NCI-H510A (cell line): ENCODE measurements around the gene WLS.
A peak's percentile ranks its signal among the peaks of the same experiment; 100 is the strongest.

Source experiments
- DNase-seq: peaks from one replicate; lab custom pipeline; 2025; lab: John Stamatoyannopoulos, UW

WLS gene

DNA sequence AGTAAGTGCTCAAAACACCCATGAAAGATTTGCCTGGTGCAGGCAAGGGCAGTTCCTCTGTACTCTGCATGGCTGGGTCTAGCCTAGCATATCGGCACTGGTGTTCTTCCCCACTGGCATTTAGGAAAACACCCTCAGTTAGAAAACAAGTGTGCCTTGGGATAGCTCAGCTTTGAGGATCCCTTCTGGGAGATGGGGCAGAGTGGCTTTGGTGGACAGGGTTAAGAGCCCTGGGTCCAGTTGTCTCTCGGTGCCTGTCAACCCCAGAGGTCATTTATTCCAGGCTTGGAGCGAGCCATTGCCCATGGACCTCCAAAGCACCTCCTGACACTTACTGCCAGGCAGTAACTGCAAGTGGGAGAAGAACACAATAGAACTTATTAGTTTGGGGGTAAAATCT is 101.1 kb downstream of the WLS start:
- no peak for DNase-seq

DNA sequence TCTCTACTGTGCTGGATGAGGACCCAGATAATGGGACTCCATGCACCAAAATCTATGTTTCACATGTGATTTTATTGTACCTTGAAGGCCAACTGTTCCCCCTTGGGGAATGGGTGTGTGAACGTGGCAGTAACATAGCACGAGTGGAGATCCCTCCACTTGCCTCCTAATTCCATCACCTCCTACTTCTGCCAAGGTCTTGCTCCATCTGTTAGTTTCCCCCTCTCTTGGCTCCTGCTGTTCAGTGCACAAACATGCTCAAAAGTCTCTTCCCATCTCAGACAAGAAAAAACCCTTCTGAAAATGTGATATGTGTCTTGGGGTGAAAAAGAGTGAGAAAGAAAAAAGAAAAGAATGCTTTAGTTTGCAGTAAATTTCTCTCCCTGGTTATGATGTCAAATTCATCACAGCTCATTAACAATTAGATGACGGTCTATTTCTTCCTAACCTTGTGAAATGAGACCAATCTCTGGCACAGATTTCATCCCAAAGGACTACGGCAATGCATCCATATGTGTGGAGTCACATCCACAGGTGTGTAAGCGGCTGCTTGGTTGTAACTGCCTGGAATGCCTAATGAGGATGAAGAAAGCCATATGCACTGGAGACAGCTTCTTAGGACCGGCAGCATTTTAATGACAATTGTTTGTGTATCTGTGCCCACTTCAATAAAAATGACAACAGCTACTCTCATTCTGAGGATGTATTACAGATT is 102.6 kb downstream of the WLS start:
- no peak for DNase-seq

DNA sequence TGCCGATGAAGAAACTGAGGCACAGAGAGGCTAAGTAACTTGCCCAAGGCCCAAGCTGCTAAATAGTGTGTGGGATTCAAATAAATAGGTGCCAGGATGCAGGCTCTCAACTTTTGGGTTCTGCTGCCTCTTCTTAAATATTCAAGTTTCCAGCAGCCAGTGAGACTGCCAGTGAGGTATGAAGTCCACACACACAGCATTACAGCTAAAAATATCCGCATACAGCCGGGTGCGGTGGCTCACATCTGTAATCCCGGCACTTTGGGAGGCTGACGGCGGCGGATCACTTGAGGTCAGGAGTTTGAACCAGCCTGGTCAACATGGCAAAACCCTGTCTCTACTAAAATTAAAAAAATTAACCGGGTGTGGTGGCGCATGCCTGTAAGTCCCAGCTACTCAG is 103.5 kb downstream of the WLS start:
- DNase-seq = no peak

DNA sequence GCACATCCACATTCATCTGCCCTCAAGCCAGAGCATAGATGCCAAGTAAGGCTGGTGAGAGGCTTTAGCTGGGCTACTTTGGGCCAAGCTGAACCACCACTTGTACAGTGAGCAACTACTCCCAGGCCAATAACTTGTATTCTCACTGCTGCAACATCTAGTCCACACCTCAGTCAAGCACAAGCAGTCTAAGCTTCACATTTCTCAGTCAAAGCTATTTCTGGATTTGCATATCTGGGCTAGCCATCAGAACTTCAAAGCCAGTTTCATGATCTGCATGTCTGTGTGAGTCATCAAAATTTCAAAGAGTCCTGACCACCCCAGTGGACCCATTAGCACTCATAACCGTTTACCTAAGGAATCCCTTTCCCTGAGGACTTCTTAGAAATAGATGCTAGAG is 104.2 kb downstream of the WLS start:
- DNase-seq = no peak

DNA sequence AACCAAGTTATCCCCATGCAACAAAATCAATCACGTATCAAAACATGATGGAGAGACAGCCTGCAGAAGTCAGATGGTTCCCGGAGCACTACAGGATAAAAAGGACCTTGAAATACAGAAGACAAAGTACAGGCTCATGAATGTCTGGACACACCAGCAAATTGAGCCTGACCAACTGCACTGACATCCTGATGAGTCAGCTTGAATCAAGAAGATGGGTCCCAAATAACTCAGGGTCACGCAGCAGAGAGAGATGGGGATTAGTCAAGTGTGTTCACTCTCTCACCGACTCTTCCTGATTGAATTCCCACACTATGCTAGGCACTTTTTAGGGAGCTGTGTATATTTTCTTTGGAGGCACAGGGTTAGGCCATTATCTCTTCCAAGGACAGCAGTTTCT is 110.8 kb downstream of the WLS start:
- DNase-seq = no peak

DNA sequence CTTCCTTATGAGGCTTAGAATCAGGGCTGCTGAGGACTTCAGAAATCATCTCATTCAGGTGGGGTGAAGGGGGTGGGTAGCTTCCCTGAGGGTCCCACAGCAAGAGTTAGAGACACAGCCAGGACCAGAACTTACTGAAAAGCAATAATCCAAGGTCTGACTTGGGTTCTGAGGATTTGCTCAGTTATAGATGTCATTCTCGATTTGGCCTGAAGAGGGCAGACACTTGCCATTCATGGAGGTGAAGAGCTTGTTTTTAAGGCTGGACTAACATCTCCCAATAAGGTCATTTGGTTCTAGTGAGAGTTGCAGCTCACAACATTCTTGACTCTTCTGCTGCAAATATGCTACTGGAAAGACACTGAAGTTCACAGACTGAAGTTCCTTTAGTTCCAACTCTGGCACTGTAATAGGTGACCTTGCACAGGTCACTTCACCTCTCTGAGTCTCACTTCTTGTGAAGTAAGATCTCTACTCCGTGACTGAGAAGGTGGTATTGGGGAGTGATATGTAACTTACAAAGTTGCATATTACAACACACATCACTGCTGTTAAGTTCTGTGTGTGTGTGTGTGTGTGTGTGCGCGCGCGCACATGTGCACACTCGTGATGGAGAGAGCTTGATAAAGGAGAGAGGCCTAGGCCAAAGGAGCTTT is 112.1 kb downstream of the WLS start:
- peak; percentile 37 for DNase-seq

DNA sequence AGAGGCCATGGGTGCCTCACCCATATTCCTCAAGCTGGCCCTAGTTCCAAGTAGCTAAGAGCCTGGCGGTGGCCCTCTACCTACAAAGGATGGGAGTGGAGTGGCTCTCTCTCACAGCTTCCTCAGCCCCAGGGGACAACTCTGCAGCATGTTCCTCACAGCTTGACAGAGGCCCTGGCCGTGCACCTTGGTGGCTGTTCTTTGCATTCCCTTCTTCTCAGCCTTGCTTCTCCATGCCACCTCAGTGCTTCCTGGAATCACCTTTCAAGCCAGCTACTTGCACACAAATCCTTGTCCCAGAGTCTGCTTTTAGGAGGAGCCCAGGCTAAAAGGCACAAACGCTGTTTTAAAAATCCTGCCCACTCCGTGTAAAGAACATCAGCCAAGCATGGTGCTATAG is 112.9 kb downstream of the WLS start:
- DNase-seq = no peak

DNA sequence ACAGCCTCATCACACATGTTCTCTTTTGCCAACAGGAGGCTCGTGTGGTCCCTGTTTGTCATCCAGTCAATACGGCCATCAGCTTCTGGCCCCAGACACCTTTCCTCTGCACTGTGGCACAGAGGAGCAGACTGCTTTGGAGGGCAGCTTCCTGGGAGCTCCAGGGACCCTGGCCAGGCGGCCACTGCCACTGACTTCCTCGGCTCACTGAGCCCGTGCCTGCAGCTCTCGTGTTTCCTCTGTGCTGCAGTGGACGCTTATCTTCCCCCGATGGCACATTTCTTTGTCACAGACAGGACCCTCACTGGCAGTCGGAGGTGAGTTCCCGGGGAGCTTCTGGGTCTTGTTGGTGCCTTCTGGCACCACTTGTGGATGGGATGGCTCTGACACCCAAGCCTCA is 114.9 kb downstream of the WLS start:
- DNase-seq = no peak

DNA sequence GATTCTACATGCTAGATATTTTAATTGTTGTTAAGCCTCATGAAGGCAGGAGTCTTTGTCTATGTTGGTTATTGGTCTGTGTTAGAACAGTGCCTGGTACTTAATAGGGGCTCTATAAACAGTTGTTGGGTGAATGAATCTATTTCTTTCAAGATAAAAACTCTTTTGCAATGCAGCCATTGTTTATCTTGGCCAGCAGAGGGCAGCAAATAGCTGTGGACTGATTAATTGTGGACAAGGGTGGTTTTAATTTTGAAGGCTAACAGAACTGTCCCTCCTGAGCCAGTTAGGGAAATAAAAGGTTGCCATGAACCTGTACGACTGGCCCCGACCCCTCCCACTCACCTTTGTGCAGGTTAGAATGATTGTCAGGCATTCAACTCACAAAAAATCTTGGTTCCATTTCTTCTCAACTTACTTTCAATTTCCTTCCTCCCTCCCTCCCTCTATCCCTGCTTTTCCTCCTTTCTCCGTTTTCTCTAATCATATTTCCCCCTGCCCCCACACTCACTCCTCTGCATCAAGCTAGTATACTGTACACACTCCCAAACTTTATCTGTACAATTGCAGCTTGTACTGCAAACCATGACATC is 115.6 kb downstream of the WLS start:
- DNase-seq = peak; percentile 5

DNA sequence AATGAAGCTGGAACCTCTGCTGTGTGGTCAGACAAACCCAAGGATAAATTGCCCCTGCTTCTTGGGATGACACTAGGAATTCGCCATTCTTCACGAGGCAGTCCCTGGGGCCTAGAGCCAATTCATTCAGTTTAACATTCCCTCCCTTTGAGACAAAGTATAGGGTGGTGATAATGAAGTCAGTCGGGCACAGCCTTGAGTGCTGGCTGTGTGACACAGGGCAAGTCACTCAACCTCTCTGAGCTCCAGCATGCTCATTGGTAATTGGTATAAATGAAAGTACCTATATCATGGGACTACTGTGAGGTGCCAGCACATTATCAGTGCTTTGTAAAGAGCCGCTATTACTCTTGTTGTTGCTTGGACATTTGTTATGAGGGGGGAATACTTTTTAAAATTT is 117.0 kb downstream of the WLS start:
- DNase-seq = no peak

DNA sequence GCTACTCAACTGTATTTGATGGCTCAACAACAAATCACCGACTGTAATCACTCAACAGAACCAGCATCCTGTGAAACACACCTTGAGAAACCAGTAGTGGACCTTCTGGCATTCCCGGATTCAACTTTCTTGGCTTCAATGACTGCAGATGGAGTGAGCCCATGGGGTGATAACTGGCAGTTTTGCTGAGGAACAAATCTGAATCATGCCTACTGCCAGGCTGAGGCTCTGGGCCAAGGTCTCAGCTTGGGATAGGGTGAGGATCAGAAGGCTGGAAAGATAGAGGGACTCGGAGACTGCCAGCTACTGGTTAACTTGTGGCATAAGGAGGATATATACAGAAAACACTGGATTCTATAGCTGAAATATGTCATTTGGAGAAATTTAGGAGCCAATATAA is 118.4 kb downstream of the WLS start:
- no peak for DNase-seq

DNA sequence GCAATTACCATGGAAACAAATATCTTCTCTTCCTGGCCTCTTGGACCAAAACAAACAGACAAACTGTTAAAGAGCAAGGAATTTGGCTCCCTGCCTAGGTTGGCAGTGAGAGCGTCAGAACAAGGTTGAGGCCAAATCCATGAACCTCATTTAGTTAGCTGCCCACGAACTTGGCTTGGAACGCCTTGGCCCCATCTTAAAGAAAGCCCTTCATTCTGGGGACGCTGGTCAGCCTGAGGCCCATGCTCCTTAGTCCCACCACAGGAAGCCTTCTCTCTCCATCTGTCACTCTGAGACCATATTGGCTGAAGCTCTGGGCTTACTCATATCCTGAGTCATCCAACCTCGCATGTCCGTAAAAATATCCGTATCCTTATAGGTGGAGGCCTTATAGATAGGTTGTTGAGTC is 119.5 kb downstream of the WLS start:
- DNase-seq = no peak

DNA sequence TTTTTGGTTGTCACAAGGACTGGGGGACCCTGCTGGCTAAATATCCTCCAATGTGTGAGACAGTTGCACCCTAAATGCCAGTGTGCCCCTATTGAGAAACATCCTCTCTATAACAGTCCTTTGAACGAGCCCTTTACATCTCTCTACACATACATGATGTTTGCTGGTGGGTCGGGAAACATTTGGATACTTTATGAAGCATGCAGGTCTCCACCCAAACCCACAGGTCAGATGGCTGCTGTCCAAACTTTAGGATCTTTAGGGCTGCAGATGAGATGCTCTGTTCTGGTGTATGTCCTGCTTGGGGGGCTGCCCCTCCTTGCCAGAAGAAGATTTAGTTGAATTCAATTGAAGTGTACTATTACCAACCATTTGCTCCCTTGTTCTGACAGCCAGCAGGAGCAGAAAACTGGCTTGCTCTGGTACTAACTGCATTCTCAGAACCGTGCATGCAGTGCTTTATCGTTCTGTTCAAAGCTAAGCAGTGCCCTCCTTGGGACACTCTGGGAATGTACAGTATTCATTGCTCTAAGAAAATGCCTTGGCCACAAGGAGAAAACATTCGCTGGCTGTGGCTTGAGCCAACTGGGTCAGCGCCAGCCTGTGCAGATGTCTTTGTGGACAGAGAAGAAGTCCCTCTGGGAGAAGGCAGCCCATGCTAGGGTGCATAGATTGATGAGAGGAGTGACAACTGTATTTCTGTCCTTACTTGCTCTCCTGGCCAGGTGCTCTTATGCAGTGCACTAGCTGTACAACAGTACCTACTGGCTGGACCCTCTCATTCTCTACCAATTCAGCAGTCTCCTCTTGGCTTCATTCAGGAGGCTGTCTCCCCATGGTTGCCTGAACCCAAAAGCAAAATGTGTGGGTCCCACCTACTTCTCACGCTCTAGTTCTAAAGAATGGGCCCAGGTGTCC is 120.5 kb downstream of the WLS start:
- no peak for DNase-seq

DNA sequence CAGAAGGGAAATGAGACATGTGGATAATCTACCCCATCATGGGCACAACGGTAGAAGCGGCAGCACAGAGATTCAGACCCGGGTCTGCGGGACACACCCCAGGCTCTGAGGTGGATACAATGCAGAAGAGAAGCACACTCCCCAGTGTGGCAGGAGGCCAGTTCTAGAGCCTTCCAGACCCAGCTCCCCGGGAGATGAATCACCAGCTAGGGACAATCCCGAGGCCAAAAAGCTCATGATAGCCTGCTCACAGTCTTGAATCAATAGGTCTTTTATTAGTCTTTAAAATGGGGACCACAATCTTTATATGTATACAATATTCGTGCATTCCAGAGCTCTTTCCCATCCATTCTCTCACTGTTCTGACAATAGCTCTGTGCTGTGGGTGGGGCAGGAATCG is 124.6 kb downstream of the WLS start:
- no peak for DNase-seq

DNA sequence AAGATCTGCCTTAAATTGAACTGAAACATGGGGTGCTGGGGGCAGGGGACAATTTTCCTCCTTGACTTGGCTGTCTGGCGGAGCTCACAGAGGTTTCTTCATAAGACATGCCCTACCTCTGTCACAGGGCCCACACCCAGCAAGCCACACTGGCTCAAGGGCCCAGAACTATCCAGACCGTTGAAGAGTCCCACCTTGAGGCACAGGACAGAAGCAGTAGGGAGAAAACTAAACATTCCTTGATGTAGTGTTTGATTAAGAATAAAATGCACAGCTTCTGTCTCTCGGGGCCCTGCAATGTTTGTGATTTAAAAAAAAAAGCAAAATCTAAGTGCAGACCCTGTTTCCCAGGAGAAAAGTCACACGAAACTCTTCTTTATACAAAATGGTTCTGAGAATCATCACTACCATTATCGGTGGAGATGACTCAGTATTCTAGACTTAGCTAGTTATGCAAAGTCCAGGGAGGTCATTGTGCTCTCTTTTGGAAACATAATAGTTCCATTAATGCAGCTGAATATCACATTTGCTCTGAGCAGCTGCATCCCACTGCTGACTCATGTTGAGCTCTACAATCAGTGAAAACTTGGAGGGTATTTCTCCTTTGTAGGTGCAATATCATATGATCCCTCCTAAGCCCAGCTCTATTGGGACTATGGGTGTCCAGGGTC is 128.3 kb downstream of the WLS start:
- no peak for DNase-seq

DNA sequence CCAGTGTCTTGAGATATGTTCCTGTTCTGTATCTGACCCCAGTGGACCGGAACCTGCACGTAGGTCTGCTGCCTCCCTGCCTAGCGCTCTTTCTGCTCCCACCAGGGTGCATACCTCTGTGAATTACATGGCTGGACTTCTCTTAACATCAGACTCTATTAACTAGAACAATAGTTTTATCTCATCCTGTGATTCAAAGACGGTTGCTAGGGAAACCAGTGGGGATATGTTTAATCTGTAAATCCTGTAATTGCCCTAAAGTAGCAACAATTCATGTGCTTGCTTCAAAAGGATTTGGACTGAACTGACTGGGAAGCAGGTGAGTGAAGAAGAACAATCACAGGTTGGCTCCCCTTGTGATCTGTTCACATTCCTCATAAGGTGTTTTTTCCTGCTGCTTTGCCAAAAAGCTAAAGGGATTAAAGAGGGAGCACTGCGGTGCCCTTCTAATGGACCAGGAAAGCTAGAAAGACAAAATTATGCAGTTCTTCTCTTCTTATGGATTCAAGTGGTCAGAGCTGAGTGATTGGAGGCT is 129.2 kb downstream of the WLS start:
- no peak for DNase-seq

DNA sequence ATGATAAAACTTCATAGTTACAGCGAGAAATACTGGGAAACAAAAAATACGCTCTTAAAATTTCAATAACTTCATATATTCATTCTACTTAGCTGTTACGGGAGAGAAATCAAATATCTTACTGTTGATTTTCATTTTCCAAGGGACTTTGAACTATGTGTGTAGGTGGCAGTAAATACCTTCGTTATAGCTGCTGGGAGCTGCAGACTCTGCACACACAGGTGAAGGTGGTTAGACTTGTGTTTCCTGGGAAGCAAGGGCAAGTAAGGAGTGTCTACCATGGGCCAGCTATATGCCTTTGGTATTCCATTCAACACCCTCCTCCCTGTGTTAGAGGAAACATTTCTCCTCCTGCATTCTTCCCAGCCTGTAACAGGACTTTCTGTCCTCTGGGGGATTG is 130.5 kb downstream of the WLS start:
- no peak for DNase-seq

DNA sequence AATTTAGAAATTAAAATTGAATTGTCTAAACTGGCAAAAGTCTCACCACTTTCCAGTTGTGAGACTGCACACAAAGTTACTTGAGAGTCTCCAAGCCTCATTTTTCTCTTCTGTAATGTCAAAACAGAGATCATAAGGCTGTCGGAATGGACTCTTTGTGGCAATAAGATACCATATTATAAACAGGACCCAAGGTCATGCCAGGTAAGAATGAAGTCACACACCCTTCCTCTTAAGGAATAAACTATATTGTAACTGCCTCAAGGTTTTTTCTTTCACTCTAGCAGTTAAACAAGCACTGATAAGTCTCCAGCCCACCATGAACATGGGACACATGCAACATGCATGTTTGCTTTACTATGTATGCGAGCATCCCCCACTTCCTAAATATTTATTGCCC is 131.8 kb downstream of the WLS start:
- no peak for DNase-seq

DNA sequence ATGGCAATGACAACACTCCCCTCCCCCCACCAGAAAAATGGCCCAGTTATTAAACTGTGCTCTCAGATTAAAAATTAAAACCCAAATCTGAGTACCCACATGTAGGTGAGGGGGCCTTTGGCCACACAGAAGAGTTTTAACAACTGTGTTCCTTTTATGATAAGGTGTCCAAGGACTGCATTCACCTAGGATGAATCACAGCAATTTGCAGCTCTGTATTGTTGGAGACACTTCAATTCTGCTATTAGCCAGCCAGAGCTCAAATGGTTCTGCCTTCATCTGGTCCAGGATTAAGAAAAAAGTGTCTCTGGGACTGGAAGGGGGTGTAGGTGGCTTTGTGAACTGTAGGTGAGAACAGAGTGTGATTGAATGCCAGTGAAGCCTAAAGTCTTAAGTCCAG is 138.6 kb downstream of the WLS start:
- no peak for DNase-seq

DNA sequence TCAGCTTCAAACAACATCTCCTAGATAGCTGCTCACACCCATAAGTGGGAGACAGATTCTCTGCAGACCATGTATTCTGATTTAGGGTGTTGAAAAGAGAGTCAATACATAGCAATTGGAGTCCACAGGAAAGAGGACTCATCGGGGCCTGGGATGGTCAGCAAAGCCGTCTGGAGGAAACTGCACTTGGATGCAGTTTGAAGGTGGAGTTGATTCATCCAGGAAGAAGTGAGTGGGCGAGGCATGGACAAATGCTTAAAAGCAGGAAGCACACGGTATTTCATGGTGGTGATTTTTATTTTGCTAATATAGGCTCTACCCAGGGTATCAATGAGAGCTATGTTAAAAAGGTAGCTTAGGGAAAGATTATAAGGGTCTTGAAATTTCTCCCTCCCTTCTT is 145.1 kb downstream of the WLS start:
- no peak for DNase-seq

DNA sequence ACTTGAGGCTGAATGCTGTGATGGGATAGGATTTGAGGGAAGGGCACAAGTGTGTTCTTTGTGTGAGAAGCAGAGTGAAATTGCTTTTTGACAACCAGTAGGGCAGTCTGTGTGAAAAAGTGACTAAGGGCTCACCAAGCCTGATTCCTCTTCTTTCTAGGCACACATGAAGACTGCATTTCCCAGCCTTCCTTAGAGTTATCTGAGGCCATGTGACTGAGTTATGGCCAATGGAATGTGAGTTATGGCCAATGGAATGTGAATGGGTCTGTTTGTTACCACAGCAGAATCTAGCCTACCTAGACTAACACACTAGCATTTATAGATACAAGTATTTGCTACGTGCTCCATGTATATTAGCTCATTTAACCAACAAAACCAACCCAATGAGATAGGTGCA is 146.6 kb downstream of the WLS start:
- no peak for DNase-seq

DNA sequence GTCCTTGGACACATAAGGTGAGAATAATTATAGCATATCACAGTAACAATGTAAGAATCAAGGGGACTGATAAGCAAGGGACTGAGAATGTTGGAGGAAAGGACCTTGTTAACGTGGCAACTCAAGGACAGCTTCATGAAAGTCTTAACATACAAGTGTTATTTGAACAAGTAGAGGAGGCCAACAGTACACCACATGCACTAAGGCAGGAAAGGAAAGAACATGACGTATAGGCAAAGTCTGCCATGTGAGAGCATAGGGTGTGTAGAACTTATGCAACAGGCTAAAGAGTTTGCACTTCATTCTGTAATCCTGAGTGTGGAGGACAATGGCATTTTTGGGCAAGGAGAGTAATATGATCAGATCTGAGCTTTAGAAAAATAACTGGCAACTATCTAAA is 148.6 kb downstream of the WLS start:
- no peak for DNase-seq
